T-helper 1 cell treated with Interleukin-12 subunit alpha and Interleukin-12 subunit beta and Interleukin-4 antibody, amounts not matched to agents 30 μg/mL and 1 μg/mL, for 36 hours (primary cell): ENCODE results near the gene INPP5J.

ENCODE experiments used
- H3K27ac Mint-ChIP-seq: one replicate; pipeline ENCODE4 v1.8.0; 2021; ENCODE audit warnings: mild to moderate bottlenecking, mixed read lengths
- H3K27me3 Mint-ChIP-seq: one replicate; pipeline ENCODE4 v1.8.0; 2021; ENCODE audit warnings: low read depth, mixed read lengths
- H3K36me3 Mint-ChIP-seq: one replicate; pipeline ENCODE4 v1.8.0; 2021; ENCODE audit warnings: low read depth, mixed read lengths
- H3K4me1 Mint-ChIP-seq: one replicate; pipeline ENCODE4 v1.8.0; 2021; ENCODE audit warnings: low read depth, mixed read lengths
- H3K4me3 Mint-ChIP-seq: one replicate; pipeline ENCODE4 v1.8.0; 2021; ENCODE audit warnings: mild to moderate bottlenecking, moderate library complexity, mixed read lengths
- H3K9me3 Mint-ChIP-seq: one replicate; pipeline ENCODE4 v1.8.0; 2021; ENCODE audit warnings: mixed read lengths

Gene INPP5J

GRCh38 chr22:31122196-31122531 is 602 bp upstream of the INPP5J start:
- no peaks in the 10 kb centered on the region for H3K36me3 Mint-ChIP-seq
- H3K27me3 Mint-ChIP-seq, result no peaks in the 10 kb centered on the region
- no peaks in the 10 kb centered on the region for H3K9me3 Mint-ChIP-seq
- H3K4me3 Mint-ChIP-seq, result no peak overlapping the region
- H3K27ac Mint-ChIP-seq, result no peak overlapping the region
- H3K4me1 Mint-ChIP-seq, result no peaks in the 10 kb centered on the region

GRCh38 chr22:31123292-31123602 is 481 bp downstream of the INPP5J start:
- no peaks in the 10 kb centered on the region for H3K27me3 Mint-ChIP-seq
- H3K4me1 Mint-ChIP-seq, result no peaks in the 10 kb centered on the region
- H3K36me3 Mint-ChIP-seq, result no peaks in the 10 kb centered on the region
- H3K9me3 Mint-ChIP-seq, result no peaks in the 10 kb centered on the region
- H3K4me3 Mint-ChIP-seq, result no peak overlapping the region
- H3K27ac Mint-ChIP-seq, result no peak overlapping the region

- Mint-ChIP-seq H3K4me3 (no peak overlapping the region), H3K9me3 (no peaks in the 10 kb centered on the region), H3K36me3 (no peaks in the 10 kb centered on the region), H3K27me3 (no peaks in the 10 kb centered on the region), H3K27ac (no peak overlapping the region), H3K4me1 (no peaks in the 10 kb centered on the region)
Observed at GRCh38 chr22:31124290-31124689, 1.5 kb downstream of the INPP5J start.

GRCh38 chr22:31124811-31125465 is 2.2 kb downstream of the INPP5J start:
- Mint-ChIP-seq H3K4me3 (no peak overlapping the region), H3K36me3 (no peaks in the 10 kb centered on the region), H3K4me1 (no peaks in the 10 kb centered on the region), H3K27ac (no peak overlapping the region), H3K9me3 (no peaks in the 10 kb centered on the region), H3K27me3 (no peaks in the 10 kb centered on the region)

- H3K4me1 Mint-ChIP-seq, result no peaks in the 10 kb centered on the region
- no peak overlapping the region for H3K27ac Mint-ChIP-seq
- H3K9me3 Mint-ChIP-seq, result no peaks in the 10 kb centered on the region
- H3K4me3 Mint-ChIP-seq, result no peak overlapping the region
- H3K27me3 Mint-ChIP-seq, result no peaks in the 10 kb centered on the region
- H3K36me3 Mint-ChIP-seq, result no peaks in the 10 kb centered on the region
Observed at GRCh38 chr22:31125521-31126117, 2.9 kb downstream of the INPP5J start.

- H3K9me3 Mint-ChIP-seq, result no peaks in the 10 kb centered on the region
- H3K27me3 Mint-ChIP-seq, result no peaks in the 10 kb centered on the region
- H3K4me1 Mint-ChIP-seq, result no peaks in the 10 kb centered on the region
- no peaks in the 10 kb centered on the region for H3K36me3 Mint-ChIP-seq
- H3K27ac Mint-ChIP-seq, result no peak overlapping the region
- no peak overlapping the region for H3K4me3 Mint-ChIP-seq
Observed at GRCh38 chr22:31126128-31126868, 3.5 kb downstream of the INPP5J start.

- Mint-ChIP-seq H3K27ac (no peak overlapping the region), H3K4me1 (no peaks in the 10 kb centered on the region), H3K9me3 (no peaks in the 10 kb centered on the region), H3K36me3 (no peaks in the 10 kb centered on the region), H3K27me3 (no peaks in the 10 kb centered on the region), H3K4me3 (no peak overlapping the region)
Observed at GRCh38 chr22:31126869-31127175, 4.1 kb downstream of the INPP5J start.

- no peaks in the 10 kb centered on the region for H3K36me3 Mint-ChIP-seq
- no peaks in the 10 kb centered on the region for H3K27me3 Mint-ChIP-seq
- no peaks in the 10 kb centered on the region for H3K4me1 Mint-ChIP-seq
- no peak overlapping the region for H3K27ac Mint-ChIP-seq
- no peak overlapping the region for H3K4me3 Mint-ChIP-seq
- no peaks in the 10 kb centered on the region for H3K9me3 Mint-ChIP-seq
Observed at GRCh38 chr22:31127181-31127772, 4.5 kb downstream of the INPP5J start.

- H3K36me3 Mint-ChIP-seq, result no peaks in the 10 kb centered on the region
- no peak overlapping the region for H3K27ac Mint-ChIP-seq
- no peak overlapping the region for H3K4me3 Mint-ChIP-seq
- no peaks in the 10 kb centered on the region for H3K27me3 Mint-ChIP-seq
- no peaks in the 10 kb centered on the region for H3K4me1 Mint-ChIP-seq
- no peaks in the 10 kb centered on the region for H3K9me3 Mint-ChIP-seq
Observed at GRCh38 chr22:31128156-31128555, 5.4 kb downstream of the INPP5J start.

- Mint-ChIP-seq H3K4me3 (no peak overlapping the region), H3K36me3 (no peaks in the 10 kb centered on the region), H3K4me1 (no peaks in the 10 kb centered on the region), H3K9me3 (no peaks in the 10 kb centered on the region), H3K27ac (no peak overlapping the region), H3K27me3 (no peaks in the 10 kb centered on the region)
Observed at GRCh38 chr22:31130873-31131272, 8.1 kb downstream of the INPP5J start.

GRCh38 chr22:31133911-31134310 is 11.1 kb downstream of the INPP5J start:
- no peaks in the 10 kb centered on the region for H3K9me3 Mint-ChIP-seq
- no peaks in the 10 kb centered on the region for H3K4me1 Mint-ChIP-seq
- no peak overlapping the region for H3K4me3 Mint-ChIP-seq
- H3K27me3 Mint-ChIP-seq, result no peaks in the 10 kb centered on the region
- H3K27ac Mint-ChIP-seq, result no peak overlapping the region
- H3K36me3 Mint-ChIP-seq, result no peaks in the 10 kb centered on the region

- H3K36me3 Mint-ChIP-seq, result no peaks in the 10 kb centered on the region
- no peaks in the 10 kb centered on the region for H3K4me1 Mint-ChIP-seq
- no peaks in the 10 kb centered on the region for H3K27me3 Mint-ChIP-seq
- no peak overlapping the region for H3K4me3 Mint-ChIP-seq
- no peak overlapping the region for H3K27ac Mint-ChIP-seq
- H3K9me3 Mint-ChIP-seq, result no peaks in the 10 kb centered on the region
Observed at GRCh38 chr22:31134688-31135087, 11.9 kb downstream of the INPP5J start.

- no peaks in the 10 kb centered on the region for H3K36me3 Mint-ChIP-seq
- no peaks in the 10 kb centered on the region for H3K4me1 Mint-ChIP-seq
- H3K9me3 Mint-ChIP-seq, result no peaks in the 10 kb centered on the region
- no peak overlapping the region for H3K4me3 Mint-ChIP-seq
- no peaks in the 10 kb centered on the region for H3K27me3 Mint-ChIP-seq
- H3K27ac Mint-ChIP-seq, result no peak overlapping the region
Observed at GRCh38 chr22:31135706-31136105, 12.9 kb downstream of the INPP5J start.

- no peak overlapping the region for H3K27ac Mint-ChIP-seq
- H3K9me3 Mint-ChIP-seq, result no peaks in the 10 kb centered on the region
- no peaks in the 10 kb centered on the region for H3K36me3 Mint-ChIP-seq
- no peaks in the 10 kb centered on the region for H3K4me1 Mint-ChIP-seq
- no peaks in the 10 kb centered on the region for H3K27me3 Mint-ChIP-seq
- H3K4me3 Mint-ChIP-seq, result no peak overlapping the region
Observed at GRCh38 chr22:31136155-31136554, 13.4 kb downstream of the INPP5J start.

GRCh38 chr22:31136711-31137110 is 13.9 kb downstream of the INPP5J start:
- H3K27me3 Mint-ChIP-seq, result no peaks in the 10 kb centered on the region
- no peak overlapping the region for H3K27ac Mint-ChIP-seq
- H3K4me3 Mint-ChIP-seq, result no peak overlapping the region
- no peaks in the 10 kb centered on the region for H3K9me3 Mint-ChIP-seq
- no peaks in the 10 kb centered on the region for H3K36me3 Mint-ChIP-seq
- no peaks in the 10 kb centered on the region for H3K4me1 Mint-ChIP-seq
